Measurements from ENCODE around the gene BBS2.

The BBS2 gene

DNA sequence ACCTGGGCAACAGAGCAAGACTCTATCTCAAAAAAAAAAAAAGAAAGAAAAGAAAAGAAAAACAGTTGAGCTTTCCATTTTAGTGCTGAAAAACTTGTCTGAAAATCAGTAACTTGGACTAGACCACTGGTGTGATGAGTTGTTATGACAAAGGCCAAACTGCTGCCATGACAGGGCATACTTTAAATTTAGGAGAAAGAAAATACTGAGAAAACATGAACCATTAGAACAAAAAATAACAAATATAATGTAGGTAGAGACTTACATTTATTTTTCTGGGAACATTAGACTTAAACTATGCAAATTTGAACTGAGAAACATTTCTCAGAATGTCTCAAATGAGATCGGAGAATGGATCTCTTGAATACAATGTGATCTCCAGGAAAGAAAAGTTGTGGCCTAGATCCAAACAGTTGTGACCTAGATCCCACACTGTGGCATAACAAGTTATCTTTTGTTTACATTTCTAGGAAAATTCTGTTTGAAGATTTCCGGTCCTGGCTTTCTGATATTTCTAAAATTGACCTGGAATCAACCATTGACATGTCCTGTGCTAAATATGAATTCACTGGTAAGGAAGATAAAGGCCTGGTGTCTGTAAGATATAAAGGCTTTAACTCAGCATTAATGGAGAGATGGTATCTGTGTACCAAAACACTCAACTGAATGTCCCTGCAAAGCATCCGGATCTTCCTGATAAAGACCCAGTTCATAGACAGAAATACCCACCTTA, 57.6 kb downstream of the BBS2 start:
- TF ChIP-seq FOXP2 (optimal IDR thresholded peaks at IDR 0.05; ENCODE audit: borderline replicate concordance, extremely low read depth, extremely low read length, insufficient read depth) (no peak), POLR2AphosphoS5 (IDR thresholded peaks at IDR 0.05; ENCODE audit: low read depth, low read length) (no peak)
- TF ChIP-seq, protein P1, sequence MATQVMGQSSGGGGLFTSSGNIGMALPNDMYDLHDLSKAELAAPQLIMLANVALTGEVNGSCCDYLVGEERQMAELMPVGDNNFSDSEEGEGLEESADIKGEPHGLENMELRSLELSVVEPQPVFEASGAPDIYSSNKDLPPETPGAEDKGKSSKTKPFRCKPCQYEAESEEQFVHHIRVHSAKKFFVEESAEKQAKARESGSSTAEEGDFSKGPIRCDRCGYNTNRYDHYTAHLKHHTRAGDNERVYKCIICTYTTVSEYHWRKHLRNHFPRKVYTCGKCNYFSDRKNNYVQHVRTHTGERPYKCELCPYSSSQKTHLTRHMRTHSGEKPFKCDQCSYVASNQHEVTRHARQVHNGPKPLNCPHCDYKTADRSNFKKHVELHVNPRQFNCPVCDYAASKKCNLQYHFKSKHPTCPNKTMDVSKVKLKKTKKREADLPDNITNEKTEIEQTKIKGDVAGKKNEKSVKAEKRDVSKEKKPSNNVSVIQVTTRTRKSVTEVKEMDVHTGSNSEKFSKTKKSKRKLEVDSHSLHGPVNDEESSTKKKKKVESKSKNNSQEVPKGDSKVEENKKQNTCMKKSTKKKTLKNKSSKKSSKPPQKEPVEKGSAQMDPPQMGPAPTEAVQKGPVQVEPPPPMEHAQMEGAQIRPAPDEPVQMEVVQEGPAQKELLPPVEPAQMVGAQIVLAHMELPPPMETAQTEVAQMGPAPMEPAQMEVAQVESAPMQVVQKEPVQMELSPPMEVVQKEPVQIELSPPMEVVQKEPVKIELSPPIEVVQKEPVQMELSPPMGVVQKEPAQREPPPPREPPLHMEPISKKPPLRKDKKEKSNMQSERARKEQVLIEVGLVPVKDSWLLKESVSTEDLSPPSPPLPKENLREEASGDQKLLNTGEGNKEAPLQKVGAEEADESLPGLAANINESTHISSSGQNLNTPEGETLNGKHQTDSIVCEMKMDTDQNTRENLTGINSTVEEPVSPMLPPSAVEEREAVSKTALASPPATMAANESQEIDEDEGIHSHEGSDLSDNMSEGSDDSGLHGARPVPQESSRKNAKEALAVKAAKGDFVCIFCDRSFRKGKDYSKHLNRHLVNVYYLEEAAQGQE (IDR thresholded peaks at IDR 0.05; ENCODE audit: insufficient read depth in 1 of 2, low read depth in 2 of 2, low read length in 2 of 2) = no peak

DNA sequence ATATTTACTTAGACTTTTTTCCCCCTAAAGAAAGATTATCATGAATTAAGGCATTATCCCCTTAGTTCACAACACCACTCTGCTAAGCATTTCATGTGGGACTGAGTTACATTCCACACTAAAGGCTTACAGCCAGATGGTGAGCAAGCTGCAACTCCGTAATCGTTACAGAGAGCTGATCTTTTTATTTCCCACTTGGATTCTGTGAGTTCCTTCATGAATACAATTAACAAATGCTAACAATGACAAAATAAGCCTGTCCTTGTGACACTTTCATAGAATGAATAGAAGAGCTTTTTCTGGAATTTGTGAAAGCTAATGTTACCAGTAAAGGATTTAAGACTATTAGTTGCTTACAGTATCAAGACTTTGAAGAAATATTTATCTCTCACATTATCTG, 59.7 kb downstream of the BBS2 start:
- TF ChIP-seq POLR2AphosphoS5 (IDR thresholded peaks at IDR 0.05; ENCODE audit: low read depth, low read length) (no peak), TAF1 (IDR thresholded peaks at IDR 0.05; ENCODE audit: borderline replicate concordance, insufficient read depth, low read length) (no peak), FOXP2 (optimal IDR thresholded peaks at IDR 0.05; ENCODE audit: borderline replicate concordance, extremely low read depth, extremely low read length, insufficient read depth) (no peak), SIN3A (IDR thresholded peaks at IDR 0.05; ENCODE audit: borderline replicate concordance, insufficient read depth, low read length) (no peak)
- TF ChIP-seq, protein P1 (IDR thresholded peaks at IDR 0.05; ENCODE audit: insufficient read depth in 1 of 2, low read depth in 2 of 2, low read length in 2 of 2) = no peak

DNA sequence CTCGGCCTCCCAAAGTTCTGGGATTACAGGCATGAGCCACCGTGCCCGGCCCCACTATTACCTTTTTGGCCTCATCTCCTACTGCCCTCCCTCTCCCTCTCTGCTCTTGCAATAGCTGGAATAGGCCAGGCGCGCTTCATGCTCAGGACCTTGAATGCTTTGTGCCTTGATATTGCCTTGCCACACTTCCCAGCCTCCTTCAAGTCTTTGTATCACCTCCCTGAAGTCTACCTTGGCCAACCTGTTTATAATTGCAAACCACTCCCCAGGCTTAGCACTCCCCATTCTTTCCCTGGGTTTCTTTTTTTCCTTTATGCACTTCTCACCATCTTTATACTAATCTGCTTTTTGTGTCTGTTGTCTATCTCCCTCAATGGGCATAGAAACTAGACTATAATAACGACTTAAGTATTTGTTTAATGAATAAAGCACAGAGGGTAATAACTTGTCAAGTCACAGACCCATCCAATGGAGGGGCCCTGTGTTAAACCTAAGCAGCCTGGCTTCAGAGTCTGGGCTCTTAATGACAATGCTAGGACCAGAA, 61.8 kb downstream of the BBS2 start:
- no peak for TF ChIP-seq POLR2AphosphoS5 (IDR thresholded peaks at IDR 0.05; ENCODE audit: low read depth, low read length)
- TF ChIP-seq FOXP2 (optimal IDR thresholded peaks at IDR 0.05; ENCODE audit: borderline replicate concordance, extremely low read depth, extremely low read length, insufficient read depth) = no peak
- TF ChIP-seq, protein P1 (IDR thresholded peaks at IDR 0.05; ENCODE audit: insufficient read depth in 1 of 2, low read depth in 2 of 2, low read length in 2 of 2) = no peak
- TF ChIP-seq SIN3A (IDR thresholded peaks at IDR 0.05; ENCODE audit: borderline replicate concordance, insufficient read depth, low read length) = no peak
- TF ChIP-seq TAF1 (IDR thresholded peaks at IDR 0.05; ENCODE audit: borderline replicate concordance, insufficient read depth, low read length) = no peak

DNA sequence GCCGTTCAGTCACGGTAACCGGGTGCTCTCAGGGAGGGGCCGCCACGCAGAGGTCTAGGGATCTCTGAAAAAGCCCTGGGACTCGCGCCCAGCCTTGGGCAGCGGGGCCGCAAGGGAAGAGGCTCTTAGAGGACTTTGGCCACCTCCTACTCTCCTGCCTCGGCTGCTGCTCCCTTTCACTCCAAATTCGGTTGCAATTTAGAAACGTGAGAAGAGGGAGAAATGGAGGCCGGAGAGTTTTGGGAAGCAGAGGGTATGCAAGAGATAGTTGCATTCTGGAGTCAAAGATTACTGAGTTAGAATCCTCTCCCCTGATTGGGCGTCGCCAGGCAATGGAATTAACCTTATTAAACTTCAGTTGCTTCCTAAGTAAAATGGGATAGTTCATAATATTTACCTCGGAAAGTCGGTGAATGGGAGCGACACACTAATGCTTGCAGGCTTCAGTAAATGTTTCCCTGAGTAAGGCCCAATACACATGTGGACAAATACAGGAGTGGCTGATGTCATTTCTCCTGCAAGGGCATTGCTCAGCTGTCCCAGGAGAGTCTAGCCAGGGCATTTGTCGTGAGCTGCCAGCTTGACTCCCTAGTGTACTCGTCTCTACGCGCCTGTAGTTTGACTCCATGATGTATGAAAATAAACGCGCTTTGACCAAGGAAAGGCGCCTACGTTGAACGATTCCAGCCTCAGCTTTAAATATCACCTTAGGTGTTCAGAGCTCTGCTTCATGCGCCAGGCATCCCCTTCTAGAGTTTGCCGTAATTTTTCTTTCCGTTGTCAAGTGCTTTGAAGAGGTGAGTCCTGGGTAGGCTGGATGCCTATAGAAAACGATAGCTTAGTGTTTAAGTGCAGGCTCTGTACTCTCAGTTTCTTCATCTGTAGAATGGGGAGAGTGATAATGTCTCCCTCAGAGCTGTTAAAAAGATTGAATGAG, 67.8 kb downstream of the BBS2 start:
- no peak for TF ChIP-seq FOXP2 (optimal IDR thresholded peaks at IDR 0.05; ENCODE audit: borderline replicate concordance, extremely low read depth, extremely low read length, insufficient read depth)
- no peak for TF ChIP-seq POLR2AphosphoS5 (IDR thresholded peaks at IDR 0.05; ENCODE audit: low read depth, low read length)
- no peak for TF ChIP-seq TAF1 (IDR thresholded peaks at IDR 0.05; ENCODE audit: borderline replicate concordance, insufficient read depth, low read length)
- TF ChIP-seq SIN3A (IDR thresholded peaks at IDR 0.05; ENCODE audit: borderline replicate concordance, insufficient read depth, low read length) = no peak
- TF ChIP-seq, protein P1 (IDR thresholded peaks at IDR 0.05; ENCODE audit: insufficient read depth in 1 of 2, low read depth in 2 of 2, low read length in 2 of 2) = no peak
